ENCODE measurements around the gene ADAM22. TPM values are rescaled to one million over a fixed set of nuclear protein-coding genes. Genes with fewer than 3 reads are reported as not detected.

ADAM22 gene
- total RNA-seq, 1 donor from 2014 or later: 2.7 TPM

- Histone ChIP-seq H3K36me3 (no peaks in the 10 kb centered on the region), H3K9me3 (no peaks in the 10 kb centered on the region), H3K27ac (no peak overlapping the region), H3K4me3 (no peak overlapping the region), H3K27me3 (ENCODE audit: low read depth) (no peaks in the 10 kb centered on the region), H3K4me1 (peaks cover 5% of the 10 kb centered on the region)
- TF ChIP-seq CTCF (IDR thresholded peaks at IDR 0.05): peak; percentile 75
- ATAC-seq (peak; percentile 91 to 93), DNase-seq (no peak)
- intact Hi-C loops (cut with DNase I): no loop called here
Observed at GRCh38 chr7:88243345-88243909, 309.4 kb downstream of the ADAM22 start.

GRCh38 chr7:88244258-88244657 is 310.2 kb downstream of the ADAM22 start:
- no peak overlapping the region for H3K27ac ChIP-seq
- no peak overlapping the region for H3K4me3 ChIP-seq
- H3K4me1 ChIP-seq: peaks cover 5% of the 10 kb centered on the region
- TF ChIP-seq CTCF (IDR thresholded peaks at IDR 0.05): no peak
- intact Hi-C loops (cut with DNase I): no loop called here
- no peaks in the 10 kb centered on the region for H3K36me3 ChIP-seq
- H3K27me3 ChIP-seq (ENCODE audit: low read depth): no peaks in the 10 kb centered on the region
- DNase-seq (no peak), ATAC-seq (no peak)
- no peaks in the 10 kb centered on the region for H3K9me3 ChIP-seq

Other genes with a start within 250 kb of the ADAM22 start
- gene SLC25A40, start 57.9 kb upstream of the ADAM22 start, total RNA-seq: 29.2 TPM
- gene DBF4, start 57.8 kb upstream of the ADAM22 start, total RNA-seq: 11.5 TPM

Data from lower lobe of right lung (tissue), 2 donors.